GM19467 (cell line): Measurements from ENCODE around the gene TLCD5.

Source experiments
- ATAC-seq: cut with Tn5 transposase; IDR thresholded peaks from one replicate; pipeline ENCODE4 v1.9.1; 2021; ENCODE audit warnings: mild to moderate bottlenecking, moderate library complexity; ENCODE audit not compliant: unreplicated experiment

Gene TLCD5

DNA sequence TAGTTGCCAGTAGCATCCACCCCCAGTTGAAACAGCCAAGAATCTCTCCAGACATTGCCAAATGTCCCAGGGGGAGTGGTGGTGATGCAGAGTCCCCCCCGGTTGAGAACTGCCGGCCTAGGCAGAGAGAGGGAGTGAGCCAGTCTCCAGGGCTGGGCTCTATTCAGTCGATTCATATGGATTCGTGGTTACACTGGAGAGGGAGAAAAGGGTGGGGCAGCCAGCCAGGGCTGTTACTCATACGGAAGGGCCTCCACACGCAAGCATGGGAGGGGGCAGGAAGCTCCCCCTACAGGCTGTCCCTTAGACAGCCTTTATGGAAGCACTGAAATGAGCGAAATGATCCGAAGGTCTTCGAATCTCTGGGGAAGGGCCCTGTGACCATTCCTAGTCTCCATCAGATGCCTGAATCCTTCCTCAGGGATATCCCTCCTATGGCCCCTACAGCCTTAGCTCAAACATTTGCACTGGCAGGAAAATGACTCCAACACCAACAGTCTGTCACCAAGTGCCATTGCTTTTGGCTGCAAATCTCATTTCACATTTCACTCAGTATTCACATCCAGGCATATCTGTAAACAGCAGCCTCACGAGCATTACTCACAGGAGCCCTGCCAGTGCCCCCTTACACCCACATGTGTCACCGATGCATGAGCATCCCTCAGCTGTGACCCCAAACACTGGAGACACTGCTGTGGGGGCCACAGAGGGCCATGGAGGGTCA is 18.4 kb upstream of the TLCD5 start:
- ATAC-seq = no peak

DNA sequence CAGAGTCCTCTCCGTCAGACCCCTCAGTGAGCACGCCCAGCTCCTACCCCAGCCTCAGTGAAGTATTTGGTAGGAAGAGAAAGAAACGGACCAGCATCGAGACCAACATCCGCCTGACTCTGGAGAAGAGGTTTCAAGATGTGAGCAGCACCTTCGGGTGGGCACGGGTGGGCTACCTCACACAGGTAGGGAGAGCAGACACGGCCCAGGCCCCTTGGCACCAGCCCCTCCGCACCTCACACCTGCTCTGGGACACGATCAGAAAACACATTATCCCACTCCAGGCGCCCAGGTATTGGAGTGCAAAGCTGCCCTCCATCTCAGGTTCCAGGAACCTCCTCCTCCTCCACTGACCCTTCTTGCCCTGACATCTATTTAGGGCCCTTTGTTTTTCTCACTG is 17.6 kb upstream of the TLCD5 start:
- no peak for ATAC-seq

DNA sequence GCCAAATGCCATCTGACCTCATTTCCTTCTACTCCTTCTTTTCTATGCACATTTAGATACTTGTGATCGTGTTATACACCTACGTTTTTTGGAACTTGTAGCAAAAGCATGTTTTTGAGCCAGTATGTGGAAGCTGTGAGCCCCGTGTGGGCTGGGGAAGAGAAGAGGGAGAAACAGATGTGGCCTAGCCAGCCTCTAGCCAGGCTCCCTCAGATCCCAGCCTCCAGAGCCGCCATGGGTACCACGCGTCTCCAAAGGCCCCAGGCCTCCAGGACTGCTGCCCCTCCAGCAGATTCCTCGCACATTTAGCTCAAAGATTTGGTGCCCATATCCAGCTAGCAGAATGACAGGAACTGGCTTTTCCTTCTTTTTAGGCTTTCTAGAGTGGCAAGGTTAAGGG is 17.0 kb upstream of the TLCD5 start:
- no peak for ATAC-seq

DNA sequence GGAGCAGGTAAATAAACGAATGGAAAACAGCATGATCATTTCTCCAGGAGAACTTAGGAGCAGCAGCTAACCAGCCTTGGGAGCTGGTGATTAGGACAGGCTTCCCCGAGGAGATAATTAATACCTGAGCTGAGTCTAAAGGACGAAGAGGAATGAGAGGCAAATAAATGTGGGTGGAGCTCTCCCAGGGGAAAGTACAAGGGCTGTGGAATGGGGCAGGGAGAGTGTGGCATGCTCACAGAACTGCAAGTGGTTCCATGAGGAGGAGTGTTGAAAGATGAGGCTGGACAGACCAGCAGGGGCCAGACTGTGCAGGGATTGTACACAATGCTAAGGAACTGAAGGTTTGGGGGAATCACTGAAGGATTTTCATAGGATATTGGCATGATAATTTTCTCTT is 14.2 kb upstream of the TLCD5 start:
- ATAC-seq = no peak

DNA sequence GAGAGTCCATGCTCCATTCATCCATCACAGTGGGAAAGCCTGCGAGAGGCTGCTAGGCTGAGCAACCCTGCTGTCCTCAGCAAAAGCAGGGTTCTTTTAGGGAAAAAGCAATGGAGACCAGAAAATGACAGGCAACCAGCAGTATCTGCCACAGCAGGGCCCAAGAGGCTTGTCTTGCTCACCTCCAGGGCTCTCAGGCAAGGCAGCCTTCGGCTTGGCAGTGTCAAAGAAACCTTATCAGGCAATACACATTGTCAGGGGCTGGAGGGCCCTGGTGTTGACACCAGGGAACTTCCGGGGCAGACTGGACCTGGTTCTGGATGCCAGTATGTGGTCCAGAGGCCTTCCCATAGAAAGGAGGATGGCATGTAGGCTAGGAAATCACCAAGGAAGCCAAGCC is 10.2 kb upstream of the TLCD5 start:
- ATAC-seq = no peak

DNA sequence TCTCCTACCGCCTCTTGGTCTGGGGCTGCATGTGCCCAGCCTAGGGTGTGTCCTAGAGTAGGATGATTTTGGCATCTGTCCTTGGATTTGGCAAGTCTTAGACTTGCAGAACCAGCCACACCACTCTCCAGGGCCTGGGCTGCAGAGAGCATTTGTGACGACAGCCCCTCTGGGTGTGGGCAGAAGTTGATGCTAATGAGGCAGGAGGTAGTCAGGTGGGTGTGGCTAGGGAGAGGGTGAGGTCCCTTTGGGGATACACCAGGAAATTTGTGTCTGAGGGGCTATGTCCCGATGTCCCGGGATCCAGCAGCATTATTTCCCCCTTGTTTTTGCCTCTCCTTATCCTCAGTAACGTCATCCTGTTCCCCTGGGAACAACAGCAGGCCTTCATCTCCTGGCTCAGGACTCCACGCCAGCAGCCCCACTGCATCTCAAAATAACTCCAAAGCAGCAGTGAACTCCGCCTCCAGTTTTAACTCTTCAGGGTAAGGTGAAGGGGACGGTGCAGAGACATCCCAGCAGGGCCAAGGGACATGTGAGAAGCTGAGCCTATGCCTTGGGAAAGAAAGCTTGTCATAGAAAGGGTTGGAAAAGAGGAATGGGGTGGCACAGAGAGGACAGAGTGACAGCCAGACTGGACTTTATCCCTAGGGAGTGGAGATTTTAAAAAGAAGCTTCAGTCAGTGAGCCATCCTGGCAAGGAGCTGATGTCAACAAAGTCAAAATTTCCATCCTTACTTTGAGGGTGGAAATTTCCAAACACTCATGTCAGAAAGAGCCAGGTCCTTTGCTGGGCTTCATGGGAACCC is 8.0 kb upstream of the TLCD5 start:
- ATAC-seq = no peak

DNA sequence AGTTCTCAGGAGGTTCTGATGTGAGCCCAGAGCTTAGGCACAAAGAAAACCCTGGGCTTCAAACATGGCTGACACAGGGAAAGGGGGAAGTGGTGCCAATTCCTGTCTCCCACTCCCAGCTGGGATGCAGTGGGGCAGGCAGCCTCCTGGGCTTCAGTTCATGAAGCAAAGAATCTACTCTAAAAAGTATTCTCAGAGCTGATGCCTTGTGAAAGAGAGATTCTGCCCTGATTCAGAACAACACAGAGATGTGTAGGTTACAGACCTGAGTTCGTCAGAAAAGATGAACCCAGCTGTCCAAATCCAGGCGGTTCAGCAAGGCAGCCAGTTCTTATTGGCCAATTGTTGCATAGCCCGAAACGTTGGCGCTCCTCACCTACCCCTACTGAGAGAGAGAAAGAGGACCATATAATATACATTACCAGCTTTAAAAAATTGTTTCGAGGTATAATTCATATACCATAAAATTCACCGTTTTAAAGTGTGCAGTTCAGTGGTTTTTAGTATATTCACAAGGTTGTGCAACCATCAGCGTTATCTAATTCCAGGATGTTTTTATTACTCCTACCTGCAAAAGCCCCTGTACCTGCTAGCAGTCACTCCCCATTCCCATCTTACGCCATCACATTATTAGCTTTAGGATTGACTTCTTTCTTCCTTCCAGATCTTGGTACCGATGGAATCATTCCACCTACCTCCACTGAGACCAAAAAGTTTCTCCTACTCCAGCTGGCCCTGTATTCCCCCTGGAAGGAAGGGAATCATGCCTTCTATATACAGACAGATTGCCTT is 7.2 kb upstream of the TLCD5 start:
- no peak for ATAC-seq

DNA sequence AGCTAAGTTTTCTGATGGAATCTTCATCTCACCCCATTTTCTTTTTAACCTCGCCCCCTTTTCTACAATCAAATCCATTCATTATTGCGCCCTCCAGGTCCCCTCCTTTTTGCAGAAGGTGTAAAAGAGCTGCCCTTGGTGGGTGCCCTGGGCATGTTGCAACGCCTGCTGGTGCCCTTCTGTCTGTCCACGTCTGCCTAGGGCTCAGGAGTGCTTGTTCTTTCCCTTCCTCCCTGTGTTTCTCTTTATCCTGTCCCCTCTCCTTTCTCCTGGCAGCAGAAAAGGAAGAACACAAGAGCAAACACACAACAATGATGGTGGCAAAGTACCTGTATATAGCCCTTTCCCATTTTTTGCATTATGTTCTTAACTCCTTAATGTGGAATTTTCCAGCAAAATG is 6.2 kb upstream of the TLCD5 start:
- no peak for ATAC-seq

DNA sequence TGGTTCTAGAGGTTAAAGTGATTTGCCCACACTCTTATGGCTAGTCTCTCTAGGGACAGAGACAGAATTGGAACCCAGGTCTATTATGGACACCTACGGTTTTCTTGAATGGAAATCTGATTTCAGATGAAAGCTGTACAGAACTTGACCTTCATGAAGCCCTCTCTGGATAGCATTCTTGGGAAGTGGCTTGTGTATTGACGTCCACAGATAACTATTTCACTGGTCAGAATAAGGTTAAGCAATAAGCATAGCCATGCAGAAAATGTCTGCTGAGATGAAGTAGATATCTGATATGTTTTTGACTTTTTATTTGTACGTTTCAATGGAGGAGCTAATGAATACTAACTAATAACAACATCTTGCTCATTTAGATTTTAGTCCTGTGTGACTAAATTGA is 1.1 kb downstream of the TLCD5 start:
- no peak for ATAC-seq

DNA sequence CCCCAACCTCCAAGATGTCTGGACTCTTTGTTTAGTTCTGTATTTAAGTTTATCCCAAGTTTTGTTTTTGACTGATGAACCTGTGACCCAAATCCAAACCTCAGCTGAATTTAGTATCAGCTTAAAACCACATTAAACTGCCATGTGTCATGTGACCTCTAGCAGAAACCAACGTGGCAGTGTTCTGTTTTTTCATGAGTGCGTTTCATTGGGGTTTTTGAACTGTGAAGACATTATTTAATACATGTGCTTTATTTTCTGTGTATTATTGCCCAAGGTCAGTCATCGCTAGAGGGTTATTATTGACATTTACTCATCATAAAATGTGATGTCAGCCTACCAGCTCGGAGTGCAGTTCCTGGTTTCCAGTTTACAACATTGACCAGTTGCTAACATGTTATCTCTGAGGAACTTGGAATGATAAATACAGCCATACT is 1.8 kb downstream of the TLCD5 start:
- no peak for ATAC-seq

DNA sequence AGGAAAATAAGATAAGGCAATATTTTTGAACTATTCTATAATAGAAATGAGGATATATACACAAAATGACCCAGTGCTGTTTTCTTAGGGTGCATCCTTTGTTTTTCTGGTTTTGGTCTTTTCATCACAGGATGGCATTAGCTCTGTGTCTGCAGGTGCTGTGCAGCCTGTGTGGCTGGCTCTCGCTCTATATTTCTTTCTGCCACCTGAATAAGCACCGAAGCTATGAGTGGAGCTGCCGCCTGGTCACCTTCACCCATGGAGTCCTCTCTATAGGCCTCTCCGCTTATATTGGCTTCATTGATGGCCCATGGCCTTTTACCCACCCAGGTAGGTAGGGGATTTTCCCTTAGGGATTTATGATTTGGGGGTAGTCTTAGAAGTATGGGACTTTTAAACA is 2.2 kb downstream of the TLCD5 start:
- ATAC-seq = no peak

DNA sequence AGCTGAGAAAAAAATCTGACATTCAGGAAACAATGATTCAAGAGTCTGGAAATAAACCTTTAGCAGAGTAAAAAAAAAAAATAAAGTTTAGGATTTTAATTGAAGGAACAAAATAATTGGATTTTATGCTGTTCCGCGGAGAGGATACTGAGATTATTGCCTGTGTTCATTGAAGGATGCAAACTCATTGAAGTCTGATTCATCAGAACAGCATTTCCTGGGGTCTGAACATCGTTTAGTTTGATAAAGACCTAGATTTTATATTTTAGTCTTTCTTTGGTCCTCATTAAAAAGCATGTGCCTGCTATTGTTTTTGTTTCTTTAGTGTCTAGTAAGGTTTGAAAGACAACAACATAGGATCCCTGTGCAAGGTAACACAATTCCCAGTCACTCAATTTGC is 4.5 kb downstream of the TLCD5 start:
- ATAC-seq = no peak

DNA sequence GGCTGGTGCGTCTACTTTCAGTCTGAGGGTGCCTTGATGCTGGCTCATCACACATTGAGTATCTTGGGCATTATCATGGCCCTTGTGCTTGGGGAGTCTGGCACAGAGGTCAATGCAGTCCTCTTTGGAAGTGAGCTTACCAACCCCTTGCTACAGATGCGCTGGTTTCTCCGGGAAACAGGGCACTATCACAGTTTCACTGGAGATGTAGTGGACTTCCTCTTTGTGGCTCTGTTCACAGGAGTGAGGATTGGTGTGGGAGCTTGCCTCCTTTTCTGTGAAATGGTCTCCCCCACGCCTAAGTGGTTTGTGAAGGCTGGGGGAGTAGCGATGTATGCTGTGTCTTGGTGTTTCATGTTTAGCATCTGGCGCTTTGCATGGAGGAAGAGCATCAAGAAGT is 4.9 kb downstream of the TLCD5 start:
- ATAC-seq = no peak

DNA sequence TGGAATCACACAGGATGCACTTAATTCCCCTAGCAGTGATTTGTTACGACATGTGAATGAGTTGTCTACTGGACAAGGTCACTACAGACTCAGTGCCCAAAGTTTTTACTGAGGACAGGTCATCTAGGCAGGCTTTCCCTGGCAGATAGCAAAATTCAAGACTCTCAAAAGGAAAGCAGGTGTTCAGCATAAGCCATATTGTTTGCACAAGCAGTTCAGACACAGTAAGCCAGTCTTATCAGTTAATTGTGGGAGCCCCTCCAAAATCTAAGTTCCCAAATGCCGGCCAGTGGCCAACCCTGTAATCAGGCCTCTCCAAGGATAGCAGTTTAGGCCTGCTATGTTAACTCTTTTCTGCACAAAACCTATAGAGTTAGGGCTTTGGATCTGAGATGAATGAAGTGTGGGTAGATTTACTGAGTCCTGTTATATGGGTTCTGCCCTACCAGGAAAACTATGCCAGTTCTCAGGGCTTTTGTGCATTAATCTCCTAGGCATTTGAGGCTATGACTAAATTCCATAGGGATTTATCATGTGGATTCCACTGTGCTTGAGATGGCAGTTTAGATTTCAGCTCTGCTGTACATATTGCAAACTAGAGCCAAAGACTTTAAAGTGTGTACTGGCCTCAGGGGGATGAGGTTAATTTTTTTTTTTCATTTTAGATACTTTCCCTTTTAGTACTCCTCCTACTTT is 6.3 kb downstream of the TLCD5 start:
- ATAC-seq = no peak

DNA sequence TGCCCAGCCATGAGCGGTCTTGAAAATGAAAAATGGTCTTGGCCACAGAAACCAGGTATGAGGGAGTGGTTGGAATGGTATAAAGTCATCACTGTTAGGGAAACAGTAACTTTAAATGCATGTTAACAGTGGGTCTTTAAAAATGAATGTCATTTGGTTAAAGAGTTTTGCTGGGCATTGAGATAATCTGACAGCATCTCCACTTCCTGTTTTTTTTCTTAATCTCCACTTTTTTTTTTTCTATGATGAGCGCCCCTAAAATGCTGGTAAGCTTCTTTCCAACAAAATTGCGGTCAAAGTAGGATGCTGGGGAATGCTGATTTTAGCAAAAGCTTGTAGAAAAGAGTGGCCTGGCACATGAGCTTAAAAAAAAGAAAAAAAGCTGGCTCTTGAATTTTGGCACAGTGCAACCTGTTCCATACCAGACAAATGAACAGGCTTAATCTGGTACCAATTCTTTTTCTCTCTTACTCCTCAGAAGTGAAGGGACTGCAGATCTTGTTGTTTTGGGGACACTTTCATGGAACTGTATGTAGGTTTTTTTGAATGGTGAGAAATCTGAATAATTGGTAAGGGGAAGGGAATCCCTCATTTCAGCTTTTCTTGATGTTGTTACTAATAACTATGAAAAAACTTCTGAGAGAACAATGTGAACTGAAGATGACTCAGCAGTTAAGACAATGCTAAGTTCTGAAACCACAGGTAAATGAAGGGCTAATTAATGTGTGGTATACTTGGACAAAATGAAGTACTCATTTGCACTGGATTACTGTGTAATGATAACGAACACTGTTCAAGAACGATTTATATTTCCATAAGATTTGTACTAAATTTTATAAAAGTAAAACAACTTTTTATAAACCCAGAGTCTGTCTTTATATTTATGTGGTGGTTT is 8.0 kb downstream of the TLCD5 start:
- ATAC-seq = no peak

DNA sequence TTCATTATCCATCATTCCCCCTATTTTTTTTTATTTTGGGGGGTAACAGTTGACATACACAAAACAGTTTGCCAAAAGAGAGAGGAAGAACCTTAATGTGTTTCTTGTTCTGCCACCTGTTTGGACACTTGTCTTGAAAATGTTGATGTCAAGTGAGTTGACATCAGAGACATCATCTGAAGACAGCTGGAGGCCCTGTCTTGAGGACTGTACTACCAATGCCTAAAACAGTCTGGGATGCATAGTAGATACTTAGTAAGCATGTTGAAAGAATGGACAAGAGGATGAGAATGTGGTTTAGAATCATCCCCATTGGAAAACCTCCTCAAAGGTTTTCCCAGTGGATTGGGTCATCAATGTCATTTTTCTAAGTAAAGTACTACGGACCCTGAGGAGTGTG is 8.7 kb downstream of the TLCD5 start:
- no peak for ATAC-seq

DNA sequence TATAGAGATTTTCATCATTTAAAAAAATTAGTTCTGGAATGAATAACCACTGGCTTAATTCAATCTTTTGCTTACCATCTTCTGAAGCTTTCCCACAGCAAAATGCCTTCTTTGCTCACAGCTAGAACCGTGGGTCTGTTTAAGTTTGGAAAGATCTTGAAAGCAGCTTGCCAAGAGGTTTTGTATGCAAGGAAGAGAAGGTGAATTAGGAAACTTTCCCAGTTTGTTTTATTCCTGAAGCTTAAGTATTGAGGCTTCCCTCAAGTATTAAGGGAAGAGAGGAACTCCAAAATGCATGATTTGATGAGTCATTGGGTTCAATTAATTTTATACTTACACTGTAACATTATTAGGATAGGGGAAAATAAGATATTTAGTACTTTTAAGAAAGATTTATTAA is 9.2 kb downstream of the TLCD5 start:
- no peak for ATAC-seq

DNA sequence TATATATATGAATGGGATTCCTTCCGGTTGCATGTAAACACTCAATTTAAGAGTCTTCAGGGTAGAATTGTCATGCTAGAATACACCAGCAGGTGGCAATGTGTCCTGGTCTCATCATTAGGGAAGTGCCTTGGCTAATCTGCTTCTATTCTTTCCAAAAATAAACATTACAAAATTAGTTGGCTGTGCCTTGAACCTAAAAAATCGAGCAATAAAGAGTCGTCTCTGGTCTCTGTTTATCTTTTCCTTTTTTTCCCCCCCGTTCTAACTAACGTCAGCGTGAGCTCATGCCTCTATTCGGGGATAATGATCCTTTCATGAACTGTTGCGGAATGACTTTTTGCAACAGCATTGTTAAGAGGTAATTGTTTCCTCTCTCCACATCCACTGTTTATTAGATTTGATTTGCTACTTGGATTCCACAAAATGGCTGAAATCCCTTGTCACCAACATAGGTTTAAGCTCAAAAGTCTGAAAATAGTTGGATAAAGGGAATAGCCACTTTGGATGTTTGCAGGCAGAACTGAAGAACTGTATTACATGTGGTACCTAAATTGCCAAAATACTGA is 9.9 kb downstream of the TLCD5 start:
- ATAC-seq = no peak

DNA sequence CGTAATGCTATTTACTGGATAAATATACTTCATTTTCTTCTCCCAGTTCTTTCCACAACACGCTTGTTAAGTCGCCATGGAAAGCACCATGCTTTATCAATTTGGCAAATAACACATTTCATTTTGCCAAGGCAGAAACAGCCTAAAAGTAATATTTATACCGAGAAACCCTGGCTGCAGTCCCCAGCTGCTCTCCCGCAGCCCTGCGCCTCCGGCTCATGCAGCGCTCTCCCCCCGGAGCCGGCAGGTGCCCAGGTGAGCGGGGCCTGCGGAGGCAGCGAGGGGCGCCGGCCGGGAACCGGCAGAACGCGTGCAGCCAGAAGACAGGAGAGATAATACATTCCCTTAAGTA is 10.4 kb downstream of the TLCD5 start:
- ATAC-seq = no peak
